Breast epithelium (tissue), 3 donors: ENCODE results near the gene CCDC188.

Experiments used
- CTCF ChIP-seq, 3 donors: fragments of 450-650 bp; IDR thresholded peaks; one replicate each; pipeline ENCODE4 v1.5.1; 2016 to 2017; ENCODE audit warnings: antibody characterized with exemption in 3 of 3, mild to moderate bottlenecking in 3 of 3, moderate library complexity in 3 of 3
- POLR2A ChIP-seq: fragments of 450-650 bp; IDR thresholded peaks from one replicate; pipeline ENCODE4 v1.6.1; 2016; ENCODE audit warnings: antibody characterized with exemption, mild to moderate bottlenecking, moderate library complexity

- TF ChIP-seq CTCF (IDR thresholded peaks at IDR 0.05) (no peak), POLR2A (no peak)
Observed at GRCh38 chr22:20186183-20186870, 35.5 kb upstream of the CCDC188 start.
